Colonic mucosa (tissue), 4 donors: ENCODE measurements around the gene INTS15. TPM values are rescaled to one million over a fixed set of nuclear protein-coding genes. Genes with fewer than 3 reads are reported as not detected.

Experiments used
- DNase-seq: peaks from one replicate; pipeline ENCODE4 v3.0.0-alpha.2; 2020
- H3K27ac ChIP-seq: fragments of 200-600 bp; one replicate; pipeline ENCODE4 v1.8.0; 2021
- H3K27me3 ChIP-seq: fragments of 200-600 bp; one replicate; pipeline ENCODE4 v1.8.0; 2021
- H3K36me3 ChIP-seq: fragments of 200-600 bp; one replicate; pipeline ENCODE4 v1.8.0; 2021
- H3K4me1 ChIP-seq: fragments of 200-600 bp; one replicate; pipeline ENCODE4 v1.8.0; 2021; ENCODE audit warnings: mild to moderate bottlenecking
- H3K4me3 ChIP-seq: fragments of 200-600 bp; one replicate; pipeline ENCODE4 v1.8.0; 2021
- H3K9ac ChIP-seq, 2 donors: one replicate each; pipeline ENCODE4 v1.7.0; 2013; ENCODE audit warnings: control low read depth in 2 of 2, low read depth in 2 of 2, low read length in 2 of 2
- H3K9me3 ChIP-seq: fragments of 200-600 bp; one replicate; pipeline ENCODE4 v1.8.0; 2021
- intact Hi-C: fragments of 100-400 bp; cut with DNase I; formaldehyde crosslinking; loops from one replicate; pipeline ENCODE4 v1.14.1; 2022
- total RNA-seq, 2 donors: library from RNA; stranded (reverse); fragmentation: NEBNext Ultra II Directional in 1 of 2; extraction: Animal tissue kit (Norgen Biotek cat#: 25700) in 1 of 2; gene quantifications; one replicate each; pipeline ENCODE4 v1.2.1, GENCODE V29; 2021
- TF ChIP-seq, protein P1 (sequence below): fragments of 200-600 bp; IDR thresholded peaks from one replicate; pipeline ENCODE4 v1.8.0; 2022; ENCODE audit warnings: antibody characterized with exemption, mild to moderate bottlenecking
- donor health status: healthy.
- donor health status: DM: no; HTN: no; CAD: no.
- donor health status: DM: no; HTN: no; CAD: no.

INTS15 gene
- total RNA-seq, 2 donors from 2014 or later: 16.9 to 26.8 TPM

DNA sequence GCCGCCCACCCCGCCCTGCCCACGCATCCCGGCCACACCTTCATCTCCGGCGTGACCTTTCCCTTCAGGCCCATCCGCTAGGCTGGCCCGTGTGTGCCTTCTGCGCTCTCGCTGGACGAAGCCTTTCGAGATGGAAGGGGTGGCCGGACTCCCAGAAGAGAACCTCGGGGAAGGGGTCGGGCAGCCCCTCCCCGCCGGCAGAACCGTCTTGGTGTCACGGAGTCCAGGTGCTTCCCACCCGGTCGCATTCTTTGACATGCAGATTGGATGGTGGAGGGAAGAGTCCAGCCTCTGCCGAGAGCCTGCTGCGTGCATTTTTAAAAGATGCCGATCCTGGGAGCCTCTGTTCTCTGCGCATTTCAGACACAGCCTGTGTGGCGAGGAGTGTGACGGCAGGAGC lies 18.3 kb downstream of the INTS15 start:
- no peak overlapping the region for H3K9ac ChIP-seq
- no peaks in the 10 kb centered on the region for H3K36me3 ChIP-seq
- H3K27ac ChIP-seq: no peak overlapping the region
- intact Hi-C loops: no loop called here
- no peaks in the 10 kb centered on the region for H3K9me3 ChIP-seq
- DNase-seq: no peak
- no peaks in the 10 kb centered on the region for H3K27me3 ChIP-seq
- no peaks in the 10 kb centered on the region for H3K4me1 ChIP-seq
- TF ChIP-seq, protein P1, sequence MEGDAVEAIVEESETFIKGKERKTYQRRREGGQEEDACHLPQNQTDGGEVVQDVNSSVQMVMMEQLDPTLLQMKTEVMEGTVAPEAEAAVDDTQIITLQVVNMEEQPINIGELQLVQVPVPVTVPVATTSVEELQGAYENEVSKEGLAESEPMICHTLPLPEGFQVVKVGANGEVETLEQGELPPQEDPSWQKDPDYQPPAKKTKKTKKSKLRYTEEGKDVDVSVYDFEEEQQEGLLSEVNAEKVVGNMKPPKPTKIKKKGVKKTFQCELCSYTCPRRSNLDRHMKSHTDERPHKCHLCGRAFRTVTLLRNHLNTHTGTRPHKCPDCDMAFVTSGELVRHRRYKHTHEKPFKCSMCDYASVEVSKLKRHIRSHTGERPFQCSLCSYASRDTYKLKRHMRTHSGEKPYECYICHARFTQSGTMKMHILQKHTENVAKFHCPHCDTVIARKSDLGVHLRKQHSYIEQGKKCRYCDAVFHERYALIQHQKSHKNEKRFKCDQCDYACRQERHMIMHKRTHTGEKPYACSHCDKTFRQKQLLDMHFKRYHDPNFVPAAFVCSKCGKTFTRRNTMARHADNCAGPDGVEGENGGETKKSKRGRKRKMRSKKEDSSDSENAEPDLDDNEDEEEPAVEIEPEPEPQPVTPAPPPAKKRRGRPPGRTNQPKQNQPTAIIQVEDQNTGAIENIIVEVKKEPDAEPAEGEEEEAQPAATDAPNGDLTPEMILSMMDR: no peak
- H3K4me3 ChIP-seq: no peak overlapping the region

DNA sequence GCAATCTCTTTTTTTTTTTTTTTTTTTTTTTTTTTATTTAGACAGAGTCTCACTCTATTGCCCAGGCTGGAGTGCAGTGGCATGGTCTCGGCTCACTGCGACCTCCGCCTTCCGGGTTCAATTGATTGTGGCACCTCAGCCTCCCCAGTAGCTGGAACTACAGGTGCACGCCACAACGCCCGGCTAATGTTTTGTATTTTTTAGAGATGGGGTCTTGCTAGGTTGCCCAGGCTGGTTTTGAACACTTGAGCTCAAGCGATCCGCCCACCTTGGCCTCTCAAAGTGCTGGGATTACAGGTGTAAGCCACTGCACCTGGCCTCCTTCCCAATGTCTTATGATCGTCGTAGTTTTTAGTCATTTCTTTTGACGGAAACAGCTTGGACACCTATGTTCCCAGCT lies 19.0 kb downstream of the INTS15 start:
- H3K4me1 ChIP-seq: no peaks in the 10 kb centered on the region
- no peaks in the 10 kb centered on the region for H3K9me3 ChIP-seq
- no peak for DNase-seq
- H3K4me3 ChIP-seq: no peak overlapping the region
- no peaks in the 10 kb centered on the region for H3K27me3 ChIP-seq
- no peak overlapping the region for H3K27ac ChIP-seq
- intact Hi-C loops: no loop called here
- TF ChIP-seq, protein P1: no peak
- no peaks in the 10 kb centered on the region for H3K36me3 ChIP-seq
- H3K9ac ChIP-seq: no peak overlapping the region

DNA sequence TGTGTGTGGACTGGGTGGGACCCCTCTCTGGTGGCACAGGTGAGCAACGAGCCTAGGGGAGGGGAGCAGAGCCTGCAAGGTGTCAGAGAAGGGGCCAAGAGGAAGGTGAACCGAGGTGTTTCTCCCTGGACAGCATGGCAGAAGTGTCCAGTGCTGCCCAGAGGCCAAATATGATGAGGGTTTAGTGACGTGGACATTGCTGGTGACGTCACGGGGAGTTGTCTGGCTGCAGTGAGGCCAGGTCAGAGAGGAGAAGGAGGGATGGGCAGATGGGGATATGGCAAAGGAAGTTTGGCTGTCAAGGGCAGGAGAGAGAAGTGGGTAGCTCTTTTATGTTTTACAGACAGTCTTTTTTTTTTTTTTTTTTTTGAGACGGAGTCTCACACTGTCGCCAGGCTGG lies 23.0 kb downstream of the INTS15 start:
- Histone ChIP-seq H3K4me1 (no peaks in the 10 kb centered on the region), H3K27me3 (peaks cover 17% of the 10 kb centered on the region), H3K4me3 (no peak overlapping the region), H3K9me3 (no peaks in the 10 kb centered on the region), H3K36me3 (no peaks in the 10 kb centered on the region), H3K27ac (no peak overlapping the region), H3K9ac (no peak overlapping the region)
- no peak for DNase-seq
- intact Hi-C loops: no loop called here
- TF ChIP-seq, protein P1: no peak

DNA sequence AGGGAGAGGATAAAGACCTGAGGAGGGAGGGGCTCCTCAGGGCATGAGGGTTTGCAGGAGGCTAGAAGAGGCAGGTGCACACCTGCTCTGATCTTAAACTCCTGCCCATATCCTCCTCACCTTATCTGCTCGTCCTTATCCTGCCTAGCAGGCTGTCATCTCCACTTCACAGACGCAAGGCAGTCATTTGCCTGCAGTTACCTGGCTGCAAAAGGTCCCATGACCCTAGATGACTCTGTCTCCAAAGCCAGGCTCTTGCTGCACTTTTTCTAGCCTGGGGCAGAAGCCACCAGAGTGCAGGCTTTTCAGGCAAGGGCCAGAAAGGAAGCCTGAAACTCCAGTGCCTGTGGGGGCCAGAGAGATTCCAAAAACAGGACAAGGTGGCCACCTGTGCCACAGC lies 23.9 kb downstream of the INTS15 start:
- TF ChIP-seq, protein P1: no peak
- no peak for DNase-seq
- intact Hi-C loops: no loop called here
- H3K9ac ChIP-seq: no peak overlapping the region
- no peaks in the 10 kb centered on the region for H3K4me1 ChIP-seq
- no peaks in the 10 kb centered on the region for H3K9me3 ChIP-seq
- H3K27ac ChIP-seq: no peak overlapping the region
- peaks cover 17% of the 10 kb centered on the region for H3K27me3 ChIP-seq
- no peaks in the 10 kb centered on the region for H3K36me3 ChIP-seq
- no peak overlapping the region for H3K4me3 ChIP-seq

- Histone ChIP-seq H3K4me1 (no peaks in the 10 kb centered on the region), H3K36me3 (no peaks in the 10 kb centered on the region), H3K9ac (peak within 1 kb of the TSS; percentile 54 to 58), H3K27me3 (peaks cover 17% of the 10 kb centered on the region), H3K27ac (no peak within 1 kb of the TSS), H3K9me3 (no peaks in the 10 kb centered on the region), H3K4me3 (peak within 1 kb of the TSS; percentile 43)
- TF ChIP-seq, protein P1: no peak
- no peak for DNase-seq
- intact Hi-C loops: no loop called here
Observed at GRCh38 chr7:6614953-6615722, 25.3 kb downstream of the INTS15 start, which contains the start of gene ZNF853. Gene ZNF853, plus strand, starts transcription at chr7:6615610. Its CDS starts 565 bp downstream, at chr7:6616175.
